GM12878 (cell line): ENCODE results near the gene STPG3.

ENCODE experiments used
- ATF2 ChIP-seq: IDR thresholded peaks from 2 replicates; pipeline ENCODE4 v1.6.1; 2012; ENCODE audit warnings: low read length, inconsistent platforms
- CBX5 ChIP-seq: sonication (generic); IDR thresholded peaks from 2 replicates; pipeline ENCODE4 v1.6.1; 2016; ENCODE audit warnings: low read depth, moderate library complexity, mild to moderate bottlenecking, inconsistent platforms
- CTCF ChIP-seq, 3 experiments: IDR thresholded peaks in 2 of 3; conservative IDR thresholded peaks in 1 of 3; 2 replicates each; pipeline ENCODE4 v1.5.1; 2011; ENCODE audit warnings: low read depth in 3 of 3, low read length in 3 of 3, mild to moderate bottlenecking in 3 of 3, control low read depth in 2 of 3, moderate library complexity in 2 of 3, inconsistent platforms in 1 of 3, mixed read lengths in 1 of 3; ENCODE audit not compliant: control insufficient read depth in 2 of 3, insufficient read depth in 1 of 3; ENCODE audit errors: extremely low read depth in 1 of 3
- EZH2 ChIP-seq: IDR thresholded peaks from 2 replicates; pipeline ENCODE4 v1.6.1; 2012; ENCODE audit warnings: low read depth, mild to moderate bottlenecking, control low read depth, inconsistent platforms, low read length, borderline replicate concordance; ENCODE audit not compliant: control insufficient read depth
- FOXM1 ChIP-seq: IDR thresholded peaks from 2 replicates; pipeline ENCODE4 v1.6.1; 2012; ENCODE audit warnings: low read depth, mild to moderate bottlenecking, inconsistent platforms, low read length, moderate library complexity
- GABPA ChIP-seq: IDR thresholded peaks from 2 replicates; pipeline ENCODE4 v1.6.1; 2014; ENCODE audit warnings: antibody characterized with exemption, low read depth, mild to moderate bottlenecking, inconsistent platforms
- JUND ChIP-seq: IDR thresholded peaks from 2 replicates; pipeline ENCODE4 v1.6.1; 2012; ENCODE audit warnings: low read depth, mild to moderate bottlenecking, low read length, improper control_type of control experiment, moderate library complexity
- RELB ChIP-seq: fragments of 450-650 bp; IDR thresholded peaks from 2 replicates; pipeline ENCODE4 v1.6.1; 2017; ENCODE audit warnings: low read depth, mild to moderate bottlenecking, moderate library complexity
- SREBF2 ChIP-seq: IDR thresholded peaks from 2 replicates; pipeline ENCODE4 v1.6.1; 2012; ENCODE audit warnings: mild to moderate bottlenecking, low read length
- ZNF274 ChIP-seq: IDR thresholded peaks from one replicate; pipeline ENCODE4 v1.8.0; 2011; ENCODE audit not compliant: insufficient read length, insufficient read depth

GRCh38 chr9:137263506-137263905 is 12.4 kb downstream of the STPG3 start:
- TF ChIP-seq CTCF (IDR thresholded peaks at IDR 0.05 in 2 of 3, conservative IDR thresholded peaks at IDR 0.05 in 1 of 3; ENCODE audit: control insufficient read depth in 2 of 3, extremely low read depth in 1 of 3, insufficient read depth in 1 of 3, low read depth in 3 of 3, low read length in 3 of 3) (no peak), GABPA (no peak), SREBF2 (no peak), JUND (no peak), ZNF274 (no peak), FOXM1 (no peak), EZH2 (no peak), ATF2 (no peak), RELB (no peak), CBX5 (no peak)
